HepG2 (cell line): ENCODE measurements around the gene ERC1. TPM values are rescaled to one million over a fixed set of nuclear protein-coding genes. Genes with fewer than 3 reads are reported as not detected.

Source experiments
- ARID3A ChIP-seq: IDR thresholded peaks from 2 replicates; pipeline ENCODE4 v1.6.1; 2012; ENCODE audit warnings: low read depth, low read length, improper control_type of control experiment
- BCL3 ChIP-seq: sonication (generic); formaldehyde crosslinking; IDR thresholded peaks from 2 replicates; pipeline ENCODE4 v1.5.1; 2020; ENCODE audit warnings: mild to moderate bottlenecking, missing genetic modification reagents, moderate library complexity
- BCLAF1 ChIP-seq: fragments of 450-650 bp; IDR thresholded peaks from 2 replicates; pipeline ENCODE4 v1.6.1; 2017; ENCODE audit warnings: mild to moderate bottlenecking
- FOSL1 ChIP-seq: sonication (generic); formaldehyde crosslinking; IDR thresholded peaks from 2 replicates; pipeline ENCODE4 v1.9.0; 2021; ENCODE audit warnings: missing genetic modification reagents, borderline replicate concordance
- FOXA3 ChIP-seq: IDR thresholded peaks from 2 replicates; pipeline ENCODE4 v1.6.1; 2016; ENCODE audit warnings: missing genetic modification reagents, missing compliant biosample characterization
- FOXK1 ChIP-seq: sonication (generic); formaldehyde crosslinking; IDR thresholded peaks from 2 replicates; pipeline ENCODE4 v1.4.0; 2020; ENCODE audit warnings: low read depth, missing genetic modification reagents, borderline replicate concordance
- HOXD1 ChIP-seq: sonication (generic); formaldehyde crosslinking; IDR thresholded peaks from 2 replicates; pipeline ENCODE4 v1.5.0; 2020; ENCODE audit warnings: missing genetic modification reagents
- MED13 ChIP-seq: sonication (generic); formaldehyde crosslinking; IDR thresholded peaks from 2 replicates; pipeline ENCODE4 v1.5.0; 2020; ENCODE audit warnings: missing genetic modification reagents
- NCOR1 ChIP-seq: fragments of 200-600 bp; sonication (generic); IDR thresholded peaks from 2 replicates; pipeline ENCODE4 v1.7.0; 2017; ENCODE audit warnings: antibody characterized with exemption, low read length, borderline replicate concordance
- NR2C2 ChIP-seq: sonication (generic); formaldehyde crosslinking; IDR thresholded peaks from 2 replicates; pipeline ENCODE4 v1.4.0; 2020; ENCODE audit warnings: missing genetic modification reagents, mild to moderate bottlenecking, moderate library complexity, borderline replicate concordance
- REL ChIP-seq: sonication (generic); formaldehyde crosslinking; conservative IDR thresholded peaks from 2 replicates; pipeline ENCODE4 v1.8.0; 2022; ENCODE audit warnings: mild to moderate bottlenecking, missing genetic modification reagents, moderate library complexity
- RFX1 ChIP-seq: fragments of 450-650 bp; IDR thresholded peaks from 2 replicates; pipeline ENCODE4 v1.6.1; 2017
- SIN3A ChIP-seq: IDR thresholded peaks from 2 replicates; pipeline ENCODE4 v1.6.1; 2011; ENCODE audit warnings: low read depth, mild to moderate bottlenecking, control low read depth, low read length, borderline replicate concordance
- ZMYM3 ChIP-seq: sonication (generic); formaldehyde crosslinking; IDR thresholded peaks from 2 replicates; pipeline ENCODE4 v1.5.1; 2020; ENCODE audit warnings: mild to moderate bottlenecking, missing genetic modification reagents
- ZNF18 ChIP-seq: sonication (generic); formaldehyde crosslinking; IDR thresholded peaks from 2 replicates; pipeline ENCODE4 v1.8.0; 2022; ENCODE audit warnings: mild to moderate bottlenecking, missing genetic modification reagents; ENCODE audit not compliant: insufficient replicate concordance
- ZNF331 ChIP-seq: sonication (generic); formaldehyde crosslinking; IDR thresholded peaks from 2 replicates; pipeline ENCODE4 v1.4.0; 2020; ENCODE audit warnings: missing genetic modification reagents
- ZNF460 ChIP-seq: sonication (generic); formaldehyde crosslinking; IDR thresholded peaks from 2 replicates; pipeline ENCODE4 v1.5.1; 2020; ENCODE audit warnings: missing genetic modification reagents, mild to moderate bottlenecking, borderline replicate concordance
- ZNF512B ChIP-seq: sonication (generic); formaldehyde crosslinking; IDR thresholded peaks from 2 replicates; pipeline ENCODE4 v1.5.1; 2020; ENCODE audit warnings: missing genetic modification reagents, mild to moderate bottlenecking, borderline replicate concordance
- ZNF766 ChIP-seq: sonication (generic); formaldehyde crosslinking; IDR thresholded peaks from 2 replicates; pipeline ENCODE4 v1.5.0; 2020; ENCODE audit warnings: missing genetic modification reagents, borderline replicate concordance
- polyA plus RNA-seq, 8 experiments: library from polyadenylated mRNA; depleted of rRNA in 3 of 8; stranded (reverse) in 7 of 8; unstranded in 1 of 8; fragments of >200 nt; fragmentation: Illumina TruSeq in 4 of 8; extraction: Trizol in 4 of 8; gene quantifications; 2 replicates each; pipeline versions ENCODE4 v1.2.1 to v1.2.3, GENCODE V29; 2011 to 2016; ENCODE audit warnings: low read depth in 4 of 8, missing spikeins in 1 of 8, mixed read lengths in 1 of 8; ENCODE audit not compliant: insufficient read depth in 1 of 8
- total RNA-seq, 5 experiments: library from RNA; depleted of rRNA; stranded (reverse); fragments of >200 nt; fragmentation: Illumina TruSeq; extraction: Trizol; gene quantifications; 2 replicates each; pipeline ENCODE4 v1.2.3, GENCODE V29; 2016; ENCODE audit warnings: low read depth in 1 of 5

The ERC1 gene
- total and polyA plus RNA-seq, 2 of the 13 experiments (the other 11 are each of a cell fraction or from before 2014, with no cell fraction given): 6.1 to 12.4 TPM

GRCh38 chr12:1054117-1054870 lies 63.3 kb downstream of the ERC1 start (continued):
- TF ChIP-seq FOSL1: no peak
- no peak for TF ChIP-seq ZNF766
- TF ChIP-seq BCLAF1: no peak
- peak; percentile 67; the same call in 1 of the 2 replicates for TF ChIP-seq NCOR1
- no peak for TF ChIP-seq ZNF18
- TF ChIP-seq ZNF460 (CRISPR knock-in tag): no peak
- peak; percentile 25; the same call in 1 of the 2 replicates for TF ChIP-seq FOXK1 (CRISPR knock-in tag)
- peak; percentile 70 for TF ChIP-seq FOXA3
- TF ChIP-seq ZNF512B (CRISPR knock-in tag): no peak
- TF ChIP-seq REL (CRISPR knock-in tag): no peak
- TF ChIP-seq ZNF331 (CRISPR knock-in tag): peak; percentile 59; the same call in 1 of the 2 replicates
- TF ChIP-seq NR2C2 (CRISPR knock-in tag): no peak
- no peak for TF ChIP-seq SIN3A
- TF ChIP-seq RFX1: no peak
- no peak for TF ChIP-seq HOXD1
- TF ChIP-seq MED13: no peak
- TF ChIP-seq BCL3 (CRISPR knock-in tag): no peak
- no peak for TF ChIP-seq ZMYM3
- peak; percentile 78 for TF ChIP-seq ARID3A
